WTC11 (cell line): ENCODE data around the gene PDCD10. TPM values are rescaled to one million over a fixed set of nuclear protein-coding genes. Genes with fewer than 3 reads are reported as not detected.

Experiments used
- ATAC-seq: fragments of 200-7000 bp; cut with Tn5 transposase; 2 replicates; pipeline ENCODE4 v1.10.0; 2021; ENCODE audit warnings: mild to moderate bottlenecking, moderate library complexity
- CTCF ChIA-PET: fragments of 300-600 bp; sonication (Branson Sonifier 250); formaldehyde crosslinking; loops from one replicate; lab custom pipeline; 2021; ENCODE audit warnings: antibody characterized with exemption; lab: Charles Lee
- POLR2A ChIA-PET: fragments of 350-600 bp; sonication (Branson Sonifier 250); formaldehyde crosslinking; loops from one replicate; lab custom pipeline; 2021; ENCODE audit warnings: antibody characterized with exemption; lab: Charles Lee
- DNase-seq: peaks from one replicate; pipeline ENCODE4 v3.0.0; 2021; ENCODE audit warnings: low spot score
- H3K27ac Mint-ChIP-seq: 2 replicates; pipeline ENCODE4 v1.8.0; 2021; ENCODE audit warnings: mixed read lengths
- H3K27me3 Mint-ChIP-seq: 2 replicates; pipeline ENCODE4 v1.8.0; 2021; ENCODE audit warnings: low read depth, mild to moderate bottlenecking, moderate library complexity, mixed read lengths
- H3K36me3 Mint-ChIP-seq: 2 replicates; pipeline ENCODE4 v1.8.0; 2021; ENCODE audit warnings: mixed read lengths
- H3K4me1 Mint-ChIP-seq: 2 replicates; pipeline ENCODE4 v1.8.0; 2022; ENCODE audit warnings: mixed read lengths
- H3K4me3 Mint-ChIP-seq: 2 replicates; pipeline ENCODE4 v1.8.0; 2021; ENCODE audit warnings: mild to moderate bottlenecking, moderate library complexity, mixed read lengths
- H3K9me3 Mint-ChIP-seq: 2 replicates; pipeline ENCODE4 v1.8.0; 2021; ENCODE audit warnings: mixed read lengths
- CTCF ChIP-seq: fragments of 200-600 bp; IDR thresholded peaks from 2 replicates; pipeline ENCODE4 v1.8.0; 2022; ENCODE audit warnings: antibody characterized with exemption
- ESRRA ChIP-seq: sonication (generic); formaldehyde crosslinking; IDR thresholded peaks from 2 replicates; pipeline ENCODE4 v1.8.1; 2022; ENCODE audit warnings: mild to moderate bottlenecking, missing genetic modification reagents, borderline replicate concordance
- FOXK1 ChIP-seq: sonication (generic); formaldehyde crosslinking; IDR thresholded peaks from 2 replicates; pipeline ENCODE4 v1.8.0; 2022; ENCODE audit warnings: mild to moderate bottlenecking, moderate library complexity, missing genetic modification reagents
- HMGA2 ChIP-seq: fragments of 250-450 bp; sonication (Bioruptor Pico); IDR thresholded peaks from 2 replicates; pipeline ENCODE4 v1.4.0; 2021; ENCODE audit warnings: mild to moderate bottlenecking, moderate library complexity
- HMGXB4 ChIP-seq: sonication (generic); formaldehyde crosslinking; IDR thresholded peaks from 2 replicates; pipeline ENCODE4 v1.8.1; 2023; ENCODE audit warnings: mild to moderate bottlenecking, moderate library complexity, missing genetic modification reagents
- NFATC4 ChIP-seq: fragments of 250-450 bp; sonication (Bioruptor Pico); IDR thresholded peaks from 2 replicates; pipeline ENCODE4 v1.9.0; 2021; ENCODE audit warnings: mild to moderate bottlenecking
- NFE2L1 ChIP-seq: sonication (generic); formaldehyde crosslinking; IDR thresholded peaks from 2 replicates; pipeline ENCODE4 v1.8.1; 2023; ENCODE audit warnings: missing genetic modification reagents
- NFYB ChIP-seq: sonication (generic); formaldehyde crosslinking; conservative IDR thresholded peaks from 2 replicates; pipeline ENCODE4 v1.8.0; 2022; ENCODE audit warnings: low read depth, missing genetic modification reagents
- NR3C1 ChIP-seq: sonication (generic); formaldehyde crosslinking; conservative IDR thresholded peaks from 2 replicates; pipeline ENCODE4 v1.8.1; 2023; ENCODE audit warnings: low read depth, mild to moderate bottlenecking, missing genetic modification reagents
- OVOL2 ChIP-seq: fragments of 250-450 bp; sonication (Bioruptor Pico); IDR thresholded peaks from 2 replicates; pipeline ENCODE4 v1.9.0; 2021; ENCODE audit warnings: mild to moderate bottlenecking, borderline replicate concordance
- RORB ChIP-seq: fragments of 250-450 bp; sonication (Bioruptor Pico); IDR thresholded peaks from 2 replicates; pipeline ENCODE4 v1.9.0; 2021; ENCODE audit warnings: mild to moderate bottlenecking
- SMAD3 ChIP-seq: sonication (generic); formaldehyde crosslinking; IDR thresholded peaks from 2 replicates; pipeline ENCODE4 v1.8.0; 2022; ENCODE audit warnings: missing genetic modification reagents, mild to moderate bottlenecking, borderline replicate concordance
- SOX15 ChIP-seq: fragments of 250-450 bp; sonication (Bioruptor Pico); IDR thresholded peaks from 2 replicates; pipeline ENCODE4 v1.9.0; 2021; ENCODE audit warnings: mild to moderate bottlenecking
- SP1 ChIP-seq: sonication (generic); formaldehyde crosslinking; conservative IDR thresholded peaks from 2 replicates; pipeline ENCODE4 v1.8.1; 2022; ENCODE audit warnings: missing genetic modification reagents
- TEAD4 ChIP-seq: sonication (generic); formaldehyde crosslinking; IDR thresholded peaks from 2 replicates; pipeline ENCODE4 v1.8.0; 2022; ENCODE audit warnings: mild to moderate bottlenecking, missing genetic modification reagents
- TP53 ChIP-seq: sonication (generic); formaldehyde crosslinking; IDR thresholded peaks from 2 replicates; pipeline ENCODE4 v1.8.1; 2023; ENCODE audit warnings: mild to moderate bottlenecking, missing genetic modification reagents
- ZNF281 ChIP-seq: sonication (generic); formaldehyde crosslinking; IDR thresholded peaks from 2 replicates; pipeline ENCODE4 v1.8.0; 2023; ENCODE audit warnings: mild to moderate bottlenecking, missing genetic modification reagents
- ZNF396 ChIP-seq: fragments of 250-450 bp; sonication (Bioruptor Pico); IDR thresholded peaks from 2 replicates; pipeline ENCODE4 v1.8.0; 2021; ENCODE audit warnings: mild to moderate bottlenecking, moderate library complexity, borderline replicate concordance
- ZNF416 ChIP-seq: fragments of 250-450 bp; sonication (Bioruptor Pico); IDR thresholded peaks from 2 replicates; pipeline ENCODE4 v1.9.0; 2021; ENCODE audit warnings: mild to moderate bottlenecking, inconsistent platforms
- ZNF425 ChIP-seq: fragments of 250-450 bp; sonication (Bioruptor Pico); conservative IDR thresholded peaks from 2 replicates; pipeline ENCODE4 v1.9.0; 2021; ENCODE audit warnings: mild to moderate bottlenecking
- total RNA-seq: library from RNA; stranded (reverse); gene quantifications from 3 replicates; pipeline ENCODE4 v1.2.3, GENCODE V29; 2021
- TF ChIP-seq, protein P1 (sequence below): sonication (generic); formaldehyde crosslinking; IDR thresholded peaks from 2 replicates; pipeline ENCODE4 v1.8.1; 2022; ENCODE audit warnings: low read depth, missing genetic modification reagents, borderline replicate concordance
- TF ChIP-seq, protein P2 (sequence below): sonication (generic); formaldehyde crosslinking; conservative IDR thresholded peaks from 2 replicates; pipeline ENCODE4 v1.8.1; 2022; ENCODE audit warnings: mild to moderate bottlenecking, missing genetic modification reagents

The PDCD10 gene
- total RNA-seq, 1 experiment from 2014 or later, result 60.8 TPM

- ChIA-PET POLR2A (no interaction called here), CTCF (interaction anchor here (1.9 kb wide), 1 partner anchor 9 kb away, joined by 14 read pairs; no protein-coding TSS in a partner anchor)
- no peak for TF ChIP-seq NFE2L1 (CRISPR knock-in tag)
- no peak for TF ChIP-seq NFATC4 (CRISPR knock-in tag)
- TF ChIP-seq ZNF416, result no peak
- TF ChIP-seq OVOL2 (CRISPR knock-in tag), result no peak
- TF ChIP-seq, protein P1, sequence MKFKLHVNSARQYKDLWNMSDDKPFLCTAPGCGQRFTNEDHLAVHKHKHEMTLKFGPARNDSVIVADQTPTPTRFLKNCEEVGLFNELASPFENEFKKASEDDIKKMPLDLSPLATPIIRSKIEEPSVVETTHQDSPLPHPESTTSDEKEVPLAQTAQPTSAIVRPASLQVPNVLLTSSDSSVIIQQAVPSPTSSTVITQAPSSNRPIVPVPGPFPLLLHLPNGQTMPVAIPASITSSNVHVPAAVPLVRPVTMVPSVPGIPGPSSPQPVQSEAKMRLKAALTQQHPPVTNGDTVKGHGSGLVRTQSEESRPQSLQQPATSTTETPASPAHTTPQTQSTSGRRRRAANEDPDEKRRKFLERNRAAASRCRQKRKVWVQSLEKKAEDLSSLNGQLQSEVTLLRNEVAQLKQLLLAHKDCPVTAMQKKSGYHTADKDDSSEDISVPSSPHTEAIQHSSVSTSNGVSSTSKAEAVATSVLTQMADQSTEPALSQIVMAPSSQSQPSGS (CRISPR knock-in tag), result no peak
- no peak for TF ChIP-seq RORB (CRISPR knock-in tag)
- Mint-ChIP-seq H3K9me3 (no peaks in the 10 kb centered on the region), H3K4me3 (no peak overlapping the region), H3K4me1 (peaks cover 2% of the 10 kb centered on the region; the same call in 1 of the 2 replicates), H3K36me3 (no peaks in the 10 kb centered on the region), H3K27me3 (no peaks in the 10 kb centered on the region), H3K27ac (no peak overlapping the region)
- DNase-seq (no peak), ATAC-seq (no peak)
Observed at GRCh38 chr3:167750272-167750971, 15.7 kb upstream of the PDCD10 start.

- TF ChIP-seq ZNF425 (no peak), TP53 (no peak), TEAD4 (CRISPR knock-in tag) (no peak), FOXK1 (no peak), SOX15 (CRISPR knock-in tag) (no peak)
- Mint-ChIP-seq H3K36me3 (no peaks in the 10 kb centered on the region), H3K27ac (no peak overlapping the region), H3K9me3 (no peaks in the 10 kb centered on the region), H3K4me3 (no peak overlapping the region), H3K4me1 (peaks cover under 1% of the 10 kb centered on the region; the same call in 1 of the 2 replicates), H3K27me3 (no peaks in the 10 kb centered on the region)
- POLR2A ChIA-PET, result no interaction called here
- ATAC-seq (no peak), DNase-seq (no peak)
- CTCF ChIA-PET, result interaction anchor here (0.6 to 1.9 kb wide), 3 partner anchors 9 to 370 kb away, joined by 3 to 14 read pairs (median 5); partner anchors contain the start of gene ZBBX
Observed at GRCh38 chr3:167749728-167750127, 15.0 kb upstream of the PDCD10 start.

- TF ChIP-seq SMAD3 (CRISPR knock-in tag) (no peak), NFYB (CRISPR knock-in tag) (no peak), NR3C1 (CRISPR knock-in tag) (no peak), ZNF396 (no peak), CTCF (no peak), ZNF281 (CRISPR knock-in tag) (no peak), ESRRA (no peak), HMGA2 (CRISPR knock-in tag) (no peak), SP1 (CRISPR knock-in tag) (no peak), HMGXB4 (no peak)
- TF ChIP-seq, protein P2, sequence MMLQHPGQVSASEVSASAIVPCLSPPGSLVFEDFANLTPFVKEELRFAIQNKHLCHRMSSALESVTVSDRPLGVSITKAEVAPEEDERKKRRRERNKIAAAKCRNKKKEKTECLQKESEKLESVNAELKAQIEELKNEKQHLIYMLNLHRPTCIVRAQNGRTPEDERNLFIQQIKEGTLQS (CRISPR knock-in tag), result no peak
- DNase-seq, result no peak
- no peak overlapping the region for H3K4me3 Mint-ChIP-seq
- ATAC-seq, result no peak
- H3K4me1 Mint-ChIP-seq, result no peaks in the 10 kb centered on the region
- CTCF ChIA-PET, result interaction anchor here (0.6 to 1.9 kb wide), 4 partner anchors 8 to 369 kb away, joined by 3 to 14 read pairs (median 4); partner anchors contain the start of gene ZBBX
- no peak overlapping the region for H3K27ac Mint-ChIP-seq
- no peaks in the 10 kb centered on the region for H3K27me3 Mint-ChIP-seq
- no peaks in the 10 kb centered on the region for H3K9me3 Mint-ChIP-seq
- H3K36me3 Mint-ChIP-seq, result no peaks in the 10 kb centered on the region
- POLR2A ChIA-PET, result no interaction called here
Observed at GRCh38 chr3:167749209-167749608, 14.5 kb upstream of the PDCD10 start.
